HPDE6-E6E7 (cell line): ENCODE measurements around the gene EPN3.

Experiments
- DNase-seq: peaks from one replicate; pipeline ENCODE4 v3.0.0; 2011; ENCODE audit warnings: missing footprints; ENCODE audit errors: extremely low spot score

EPN3 gene

DNA sequence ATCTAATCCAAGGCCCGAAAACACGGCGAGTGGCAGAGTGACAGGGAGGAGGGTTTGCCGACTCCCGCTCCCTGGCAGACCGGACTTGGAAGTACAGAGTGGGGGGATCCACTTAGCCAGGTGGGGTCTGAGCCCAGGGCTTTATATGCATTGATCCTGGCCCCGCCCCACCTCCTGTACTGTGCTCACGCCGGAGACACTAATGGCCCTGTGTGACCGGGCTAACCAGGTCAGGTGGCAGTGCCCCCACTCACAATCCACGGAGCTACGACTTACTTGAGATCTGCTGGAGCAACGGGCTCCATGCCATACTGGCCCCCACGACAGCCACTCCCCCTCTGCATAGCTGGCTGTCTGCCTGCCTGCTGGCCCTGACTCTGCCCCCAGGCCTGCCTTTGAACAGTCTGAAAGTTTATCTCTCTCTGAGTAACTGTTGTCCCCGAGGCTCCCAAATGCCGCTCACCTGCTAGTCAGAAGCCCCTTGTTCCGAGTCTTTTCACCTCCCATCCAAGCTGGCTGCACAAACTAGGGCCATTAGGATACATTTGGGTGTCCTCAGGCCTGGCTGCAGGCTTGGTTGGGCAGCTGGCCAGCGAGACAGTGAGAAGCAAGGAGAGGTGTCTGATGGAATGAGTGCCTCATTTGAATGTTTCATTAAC lies 56.0 kb downstream of the EPN3 start:
- no peak for DNase-seq

DNA sequence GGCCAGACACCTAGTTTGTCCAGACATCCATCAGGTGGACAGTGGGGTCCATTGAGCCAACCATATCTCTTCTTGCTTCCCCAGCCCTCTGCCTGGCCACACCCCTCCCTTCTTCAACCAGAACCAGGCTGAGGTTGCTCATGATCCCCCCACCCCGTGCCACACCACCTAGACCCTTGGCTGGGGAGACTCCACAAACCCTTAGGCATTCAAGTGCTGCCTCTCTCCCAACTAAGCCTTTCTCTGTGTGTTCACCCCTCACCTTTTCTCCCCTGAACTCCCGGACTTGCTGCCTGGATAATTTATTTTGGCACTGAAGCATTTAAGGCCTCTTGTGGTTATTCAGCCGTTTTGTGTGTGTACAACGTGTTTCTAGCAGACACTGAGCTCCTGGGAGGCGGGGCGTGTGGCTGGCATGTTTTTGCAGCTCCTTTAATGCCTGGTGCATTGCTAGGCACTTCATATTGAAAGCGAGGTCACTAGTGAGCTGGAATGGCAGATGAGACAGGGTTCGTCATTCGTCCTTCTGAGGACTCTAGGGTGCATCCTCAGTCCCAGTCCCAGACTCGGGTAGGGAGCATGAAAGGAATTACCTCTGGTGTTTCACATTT lies 56.7 kb downstream of the EPN3 start:
- no peak for DNase-seq

DNA sequence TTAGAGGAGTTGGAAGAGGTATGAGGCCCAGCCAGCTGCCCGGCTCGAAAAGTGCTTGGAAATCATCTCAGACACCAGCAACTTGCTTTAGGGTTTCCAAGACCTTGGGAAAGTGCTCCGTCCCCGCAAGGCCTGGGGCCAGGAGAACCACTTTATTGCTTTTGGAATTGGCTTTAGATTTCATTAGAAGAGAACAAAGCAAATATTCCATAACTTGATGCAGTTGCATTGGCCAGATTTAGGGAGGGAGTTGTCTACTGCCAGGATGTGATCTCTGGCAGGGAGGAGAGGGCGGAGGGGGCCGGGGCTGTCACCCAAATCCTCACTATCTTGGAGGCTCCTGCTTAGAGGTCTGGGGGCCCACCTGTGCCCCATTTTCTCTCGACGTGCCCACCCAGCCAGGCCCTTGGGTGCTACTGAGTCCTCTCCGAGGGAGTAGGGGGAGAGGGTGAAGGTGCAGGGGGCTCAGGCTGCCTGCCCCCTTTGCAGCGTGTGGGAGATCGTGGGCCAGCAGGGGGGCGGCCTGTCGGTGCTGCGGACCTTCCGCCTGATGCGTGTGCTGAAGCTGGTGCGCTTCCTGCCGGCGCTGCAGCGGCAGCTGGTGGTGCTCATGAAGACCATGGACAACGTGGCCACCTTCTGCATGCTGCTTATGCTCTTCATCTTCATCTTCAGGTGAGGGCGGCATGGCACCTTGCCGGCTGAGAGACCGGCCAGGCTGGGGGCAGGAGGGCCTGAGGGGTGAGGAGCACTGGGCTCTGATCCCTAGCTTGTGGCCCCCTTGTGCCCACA lies 58.6 kb downstream of the EPN3 start:
- DNase-seq = no peak

DNA sequence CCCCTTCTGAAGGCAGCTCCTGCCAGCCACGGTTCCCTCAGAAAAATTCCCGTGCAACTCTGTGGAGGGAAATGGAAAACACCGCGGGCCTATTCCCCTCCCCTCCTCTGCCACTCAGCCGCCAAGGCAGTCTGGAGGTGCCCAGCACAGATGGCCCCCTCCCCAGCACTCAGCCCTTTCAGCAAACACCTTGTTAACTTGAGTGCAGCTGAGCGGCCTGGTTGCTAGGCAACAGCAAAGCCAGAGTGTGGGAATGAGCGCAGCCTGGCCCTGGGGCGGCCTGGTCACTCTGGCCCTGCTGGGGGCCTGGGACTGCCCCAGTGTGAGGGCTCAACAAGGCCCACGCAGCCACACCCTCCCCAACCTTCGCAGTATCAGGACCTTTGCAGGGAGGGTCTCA lies 60.8 kb downstream of the EPN3 start:
- DNase-seq = no peak
